Dedifferentiated amniotic fluid mesenchymal stem cell (primary cell): ENCODE data around the gene LAMA5.
A peak's percentile ranks its signal among the peaks of the same experiment; 100 is the strongest.
"Not testable (repeated sequence)": the region's sequence is repeated elsewhere in the genome, so short reads cannot be mapped to it uniquely, and the experiment has no call there.

Experiments
- DNase-seq: peaks from one replicate; pipeline ENCODE4 v3.0.0-alpha.2; 2016; ENCODE audit errors: extremely low spot score

LAMA5 gene

GRCh38 chr20:62390317-62391164 lies 23.4 kb upstream of the LAMA5 start:
- DNase-seq, result no peak

- DNase-seq, result no peak
Observed at GRCh38 chr20:62389601-62390087, 22.5 kb upstream of the LAMA5 start.

GRCh38 chr20:62388839-62389600 lies 21.9 kb upstream of the LAMA5 start:
- DNase-seq, result no peak

GRCh38 chr20:62387933-62388635 lies 21.0 kb upstream of the LAMA5 start:
- no peak for DNase-seq

- no peak for DNase-seq
Observed at GRCh38 chr20:62387219-62387913, 20.3 kb upstream of the LAMA5 start.

GRCh38 chr20:62386383-62387218 lies 19.5 kb upstream of the LAMA5 start, which contains the start of gene RPS21:
RPS21 (plus strand) TSS chr20:62387103; CDS start chr20:62387339, 236 bp downstream.
- peak; percentile 87 for DNase-seq

GRCh38 chr20:62382306-62383198 lies 15.4 kb upstream of the LAMA5 start:
- DNase-seq, result peak; percentile 54

GRCh38 chr20:62381842-62382241 lies 14.7 kb upstream of the LAMA5 start:
- no peak for DNase-seq

- DNase-seq, result peak; percentile 53
Observed at GRCh38 chr20:62381202-62381797, 14.2 kb upstream of the LAMA5 start.

- DNase-seq, result no peak
Observed at GRCh38 chr20:62378215-62378614, 11.1 kb upstream of the LAMA5 start.

GRCh38 chr20:62377615-62378178 lies 10.6 kb upstream of the LAMA5 start:
- no peak for DNase-seq

- DNase-seq, result no peak
Observed at GRCh38 chr20:62377064-62377461, 10.0 kb upstream of the LAMA5 start.

GRCh38 chr20:62376112-62377063 lies 9.3 kb upstream of the LAMA5 start:
- DNase-seq, result no peak

GRCh38 chr20:62374331-62375152 lies 7.4 kb upstream of the LAMA5 start:
- no peak for DNase-seq

GRCh38 chr20:62373631-62374179 lies 6.6 kb upstream of the LAMA5 start:
- not testable (repeated sequence) for DNase-seq
